Activated CD8-positive, alpha-beta memory T cell treated with anti-CD3 and anti-CD28 coated beads for 36 hours (primary cell): ENCODE measurements around the gene RGS19. TPM values are rescaled to one million over a fixed set of nuclear protein-coding genes. Genes with fewer than 3 reads are reported as not detected.
"Not testable (repeated sequence)": the region's sequence is repeated elsewhere in the genome, so short reads cannot be mapped to it uniquely, and the experiment has no call there.

Experiments
- CTCF ChIA-PET: fragments of 350-600 bp; sonication (Branson Sonifier 250); formaldehyde crosslinking; loops from one replicate; lab custom pipeline; 2021; ENCODE audit warnings: antibody characterized with exemption; lab: Charles Lee
- POLR2A ChIA-PET: fragments of 350-600 bp; sonication (Branson Sonifier 250); formaldehyde crosslinking; loops from one replicate; lab custom pipeline; 2021; ENCODE audit warnings: antibody characterized with exemption; lab: Charles Lee
- total RNA-seq, 2 experiments: library from RNA; stranded (reverse); gene quantifications; one replicate each; pipeline ENCODE4 v1.2.3, GENCODE V29; 2021

Gene RGS19
- total RNA-seq, 2 experiments from 2014 or later, result 37.8 to 42.2 TPM

GRCh38 chr20:64099880-64100565, 20.7 kb upstream of the RGS19 start:
- POLR2A ChIA-PET, result no interaction called here
- CTCF ChIA-PET, result interaction anchor here (1.2 to 4.9 kb wide), 3 partner anchors 8 to 61 kb away, joined by 3 to 27 read pairs (median 4); no protein-coding TSS in a partner anchor

DNA sequence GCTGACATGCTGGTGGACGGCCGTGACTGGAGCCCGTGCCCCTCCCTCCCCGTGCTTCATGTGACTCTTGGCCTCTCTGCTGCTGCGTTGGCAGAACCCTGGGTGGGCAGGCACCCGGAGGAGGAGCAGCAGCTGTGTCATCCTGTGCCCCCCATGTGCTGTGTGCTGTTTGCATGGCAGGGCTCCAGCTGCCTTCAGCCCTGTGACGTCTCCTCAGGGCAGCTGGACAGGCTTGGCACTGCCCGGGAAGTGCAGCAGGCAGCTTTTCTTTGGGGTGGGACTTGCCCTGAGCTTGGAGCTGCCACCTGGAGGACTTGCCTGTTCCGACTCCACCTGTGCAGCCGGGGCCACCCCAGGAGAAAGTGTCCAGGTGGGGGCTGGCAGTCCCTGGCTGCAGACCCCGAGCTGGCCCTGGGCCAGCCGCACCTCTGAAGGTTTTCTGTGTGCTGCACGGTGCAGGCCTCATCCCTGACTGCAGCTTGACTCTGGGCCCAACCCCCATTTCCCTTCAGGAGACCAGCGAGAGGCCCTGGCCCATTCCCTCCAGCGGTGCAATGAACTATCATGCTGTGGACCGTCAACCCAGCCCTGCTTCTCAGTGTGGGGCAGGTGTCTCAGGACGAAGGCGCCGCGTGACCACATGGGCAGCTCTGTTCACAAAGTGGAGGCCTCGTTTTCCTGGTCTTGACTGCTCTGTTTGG, 19.9 kb upstream of the RGS19 start:
- ChIA-PET CTCF (interaction anchor here (1.0 to 4.9 kb wide), 4 partner anchors 9 to 60 kb away, joined by 3 to 27 read pairs (median 4); no protein-coding TSS in a partner anchor), POLR2A (no interaction called here)

- ChIA-PET CTCF (interaction anchor here (1.0 to 4.9 kb wide), 2 partner anchors 22 to 36 kb away, joined by 3 to 27 read pairs; no protein-coding TSS in a partner anchor), POLR2A (no interaction called here)
Measured at GRCh38 chr20:64098471-64099013, 19.2 kb upstream of the RGS19 start.

- CTCF ChIA-PET, result interaction anchor here (1.1 kb wide), 1 partner anchor 13 kb away, joined by 3 read pairs; the partner anchor contains the start of gene LKAAEAR1
- POLR2A ChIA-PET, result no interaction called here
Measured at GRCh38 chr20:64096535-64096934, 17.2 kb upstream of the RGS19 start.

GRCh38 chr20:64095927-64096326, 16.6 kb upstream of the RGS19 start:
- ChIA-PET CTCF (interaction anchor here (1.1 kb wide), 1 partner anchor 12 kb away, joined by 3 read pairs; the partner anchor contains the start of gene LKAAEAR1), POLR2A (no interaction called here)

DNA sequence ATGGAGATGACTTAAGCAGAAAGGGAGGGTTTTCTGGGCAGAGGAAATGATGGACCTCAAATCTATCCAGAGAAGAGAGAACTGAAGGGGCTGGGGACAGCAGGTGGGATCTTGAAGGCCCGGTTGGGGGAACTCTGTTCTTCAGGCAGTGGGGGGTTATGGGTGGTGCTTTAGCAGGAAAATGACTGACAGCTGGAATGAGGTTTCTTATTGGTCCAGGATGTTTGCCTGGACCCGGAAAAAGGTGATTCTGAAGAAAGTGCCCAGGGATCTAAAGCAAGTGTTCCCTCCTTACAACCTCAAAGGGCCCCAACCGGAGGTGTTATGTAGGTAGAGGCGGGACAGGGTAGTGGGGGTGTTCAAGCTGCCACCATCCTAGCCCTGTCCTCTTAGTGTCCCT, 16.1 kb upstream of the RGS19 start:
- POLR2A ChIA-PET, result no interaction called here

DNA sequence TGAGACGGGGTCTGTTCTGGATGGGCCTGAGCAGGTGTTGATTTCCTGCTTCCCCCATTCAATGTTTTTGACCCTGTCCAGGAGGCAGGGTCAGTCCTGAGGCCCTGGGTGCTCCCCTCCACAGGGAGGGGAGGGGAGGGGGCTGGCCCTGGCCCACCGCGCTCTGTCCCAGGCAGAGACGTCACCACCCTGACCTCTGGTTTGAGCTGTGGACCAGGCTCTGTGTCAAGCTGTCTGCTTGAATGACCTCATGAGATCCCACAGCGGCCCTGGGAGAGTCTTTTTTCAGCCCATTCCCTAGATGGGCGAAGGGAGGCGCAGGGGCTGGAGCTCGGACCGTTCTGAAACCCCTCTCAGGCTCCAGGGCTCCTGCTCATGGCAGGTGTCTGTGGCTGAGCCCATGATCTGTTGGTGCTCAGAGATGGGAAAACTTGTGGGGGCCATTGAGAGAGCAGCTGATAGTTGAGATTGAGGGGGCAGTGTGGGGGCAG, 13.7 kb upstream of the RGS19 start:
- CTCF ChIA-PET, result no interaction called here
- POLR2A ChIA-PET, result no interaction called here

More for the DNA sequence above, 16.1 kb upstream of the RGS19 start:
- CTCF ChIA-PET, result no interaction called here

DNA sequence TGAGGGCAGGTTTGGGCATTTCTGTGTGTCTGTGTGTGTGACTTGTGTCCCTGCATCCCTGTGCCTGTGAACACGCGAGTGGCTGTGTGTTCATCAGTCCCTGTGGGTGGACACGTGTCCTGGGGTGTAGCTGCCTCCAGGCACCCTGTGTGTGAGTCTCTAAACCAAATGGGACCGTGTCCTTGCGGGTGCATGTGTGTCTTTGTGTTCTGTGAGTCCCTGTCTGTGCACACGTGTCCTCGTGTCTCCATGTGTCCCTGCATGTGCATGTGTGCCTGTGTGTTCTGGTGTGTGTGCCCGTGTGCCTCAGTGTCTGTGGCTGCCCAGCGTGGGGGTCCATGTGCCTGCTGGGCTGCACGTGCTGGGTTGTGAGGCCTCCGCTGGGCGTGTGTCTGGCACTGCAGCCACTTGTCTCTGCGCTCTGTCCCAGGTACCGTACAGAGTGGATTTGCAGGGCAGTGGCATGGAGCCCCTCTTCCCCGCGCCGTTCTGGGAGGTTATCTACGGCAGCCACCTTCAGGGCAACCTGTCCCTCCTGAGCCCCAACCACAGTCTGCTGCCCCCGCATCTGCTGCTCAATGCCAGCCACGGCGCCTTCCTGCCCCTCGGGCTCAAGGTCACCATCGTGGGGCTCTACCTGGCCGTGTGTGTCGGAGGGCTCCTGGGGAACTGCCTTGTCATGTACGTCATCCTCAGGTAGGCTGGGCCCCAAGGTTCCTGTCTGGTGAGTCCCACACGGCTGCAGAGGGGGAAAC, 13.1 kb upstream of the RGS19 start:
- POLR2A ChIA-PET, result no interaction called here
- CTCF ChIA-PET, result interaction anchor here (0.6 kb wide), 1 partner anchor 28 kb away, joined by 3 read pairs; no protein-coding TSS in a partner anchor

- POLR2A ChIA-PET, result no interaction called here
Measured at GRCh38 chr20:64091770-64092169, 12.5 kb upstream of the RGS19 start.

DNA sequence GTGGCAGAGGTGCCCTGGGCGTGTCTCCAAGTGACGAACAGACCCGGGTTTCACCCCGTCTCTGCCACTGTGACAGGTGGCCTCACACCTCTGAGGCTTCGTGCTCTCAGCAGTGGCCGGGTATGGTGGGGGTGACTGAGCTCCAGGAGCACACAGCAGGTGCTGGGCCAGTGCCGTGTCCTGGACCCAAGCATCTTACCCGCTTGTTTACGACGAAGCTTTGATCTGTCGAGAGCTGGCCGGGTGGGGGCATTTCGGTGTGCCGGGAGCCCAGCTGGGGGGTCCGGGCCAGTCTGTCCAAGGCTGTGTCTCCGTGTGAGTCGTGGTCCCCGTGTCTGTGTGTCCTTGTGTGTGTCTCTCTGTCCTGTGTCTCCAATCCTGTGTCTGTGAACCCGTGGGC, 12.0 kb upstream of the RGS19 start:
- POLR2A ChIA-PET, result no interaction called here
- CTCF ChIA-PET, result no interaction called here

More at GRCh38 chr20:64091770-64092169, 12.5 kb upstream of the RGS19 start:
- CTCF ChIA-PET, result no interaction called here

GRCh38 chr20:64090165-64090564, 10.8 kb upstream of the RGS19 start:
- ChIA-PET CTCF (interaction anchor here (1.3 to 1.4 kb wide), 2 partner anchors 12 to 30 kb away, joined by 4 to 8 read pairs; no protein-coding TSS in a partner anchor), POLR2A (no interaction called here)

- POLR2A ChIA-PET, result not testable (repeated sequence)
Measured at GRCh38 chr20:64088586-64088985, 9.3 kb upstream of the RGS19 start.

DNA sequence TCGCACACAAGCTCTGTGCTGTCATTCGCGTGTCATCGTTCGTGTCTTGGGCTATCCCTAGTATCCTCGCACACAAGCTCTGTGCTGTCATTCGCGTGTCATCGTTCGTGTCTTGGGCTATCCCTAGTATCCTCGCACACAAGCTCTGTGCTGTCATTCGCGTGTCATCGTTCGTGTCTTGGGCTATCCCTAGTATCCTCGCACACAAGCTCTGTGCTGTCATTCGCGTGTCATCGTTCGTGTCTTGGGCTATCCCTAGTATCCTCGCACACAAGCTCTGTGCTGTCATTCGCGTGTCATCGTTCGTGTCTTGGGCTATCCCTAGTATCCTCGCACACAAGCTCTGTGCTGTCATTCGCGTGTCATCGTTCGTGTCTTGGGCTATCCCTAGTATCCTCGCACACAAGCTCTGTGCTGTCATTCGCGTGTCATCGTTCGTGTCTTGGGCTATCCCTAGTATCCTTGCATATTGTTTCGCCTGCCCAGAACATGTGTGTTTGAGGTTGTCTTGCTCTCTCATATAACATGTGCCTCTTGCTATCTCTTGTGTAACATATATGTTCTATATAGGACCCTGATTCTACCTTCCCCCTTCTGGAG, 8.0 kb upstream of the RGS19 start:
- POLR2A ChIA-PET, CTCF ChIA-PET: not testable (repeated sequence)

More at GRCh38 chr20:64088586-64088985, 9.3 kb upstream of the RGS19 start:
- CTCF ChIA-PET, result interaction anchor here (1.4 kb wide), 1 partner anchor 32 kb away, joined by 8 read pairs; no protein-coding TSS in a partner anchor

- POLR2A ChIA-PET, result no interaction called here
- CTCF ChIA-PET, result no interaction called here
Measured at GRCh38 chr20:64086801-64087200, 7.5 kb upstream of the RGS19 start.

GRCh38 chr20:64084685-64085152, 5.4 kb upstream of the RGS19 start:
- POLR2A ChIA-PET, result interaction anchor here (0.7 to 1.1 kb wide), 2 partner anchors 104 to 173 kb away, joined by 3 to 5 read pairs; no protein-coding TSS in a partner anchor

GRCh38 chr20:64083804-64084684, 4.7 kb upstream of the RGS19 start, which contains the start of gene LKAAEAR1:
LKAAEAR1 (minus strand) TSS chr20:64084398; CDS start chr20:64084219, 179 bp downstream.
- ChIA-PET POLR2A (interaction anchor here (0.7 to 1.1 kb wide), 2 partner anchors 104 to 173 kb away, joined by 3 to 5 read pairs; no protein-coding TSS in a partner anchor), CTCF (interaction anchor here (0.7 to 3.1 kb wide), 14 partner anchors 12 to 171 kb away, joined by 3 to 29 read pairs (median 4); partner anchors contain the start of gene PCMTD2)

More at GRCh38 chr20:64084685-64085152, 5.4 kb upstream of the RGS19 start:
- CTCF ChIA-PET, result interaction anchor here (0.7 to 3.1 kb wide), 5 partner anchors 12 to 148 kb away, joined by 3 to 29 read pairs (median 3); no protein-coding TSS in a partner anchor

GRCh38 chr20:64083378-64083803, 4.1 kb upstream of the RGS19 start:
- CTCF ChIA-PET, result interaction anchor here (0.7 to 3.1 kb wide), 12 partner anchors 13 to 172 kb away, joined by 3 to 29 read pairs (median 4); partner anchors contain the start of gene PCMTD2
- POLR2A ChIA-PET, result no interaction called here
